IMR-90 (cell line): ENCODE measurements around the gene BPIFB2. TPM values are rescaled to one million over a fixed set of nuclear protein-coding genes. Genes with fewer than 3 reads are reported as not detected.

Source experiments
- ATAC-seq: fragments of 200-7000 bp; cut with Tn5 transposase; 2 replicates; pipeline ENCODE4 v1.9.1; 2020; ENCODE audit warnings: low read depth, mild to moderate bottlenecking, moderate library complexity
- BruUV-seq: library from RNA; stranded (reverse); fragments of 400-500 nt; replicated peaks from 2 replicates; lab custom pipeline; 2021; lab: Mats Ljungman, UMichigan
- CTCF ChIA-PET: fragments of 300-600 bp; formaldehyde crosslinking; extraction: SDS; loops from one replicate; lab custom pipeline; 2021; ENCODE audit warnings: antibody characterized with exemption; lab: Yijun Ruan, JAX
- POLR2A ChIA-PET: fragments of 300-600 bp; sonication (Branson Sonifier 250); formaldehyde crosslinking; loops from one replicate; lab custom pipeline; 2022; ENCODE audit warnings: antibody characterized with exemption; ENCODE audit not compliant: unreplicated experiment; lab: Charles Lee
- DNase-seq: peaks from one replicate; pipeline ENCODE4 v3.0.0; 2013
- H2AFZ ChIP-seq: replicated peaks from 2 replicates; pipeline ENCODE3; 2013; ENCODE audit warnings: low read length, mild to moderate bottlenecking; ENCODE audit not compliant: poor library complexity
- H2AK5ac ChIP-seq: 2 replicates; pipeline ENCODE4 v1.6.1; 2013; ENCODE audit warnings: low read depth, low read length, inconsistent platforms
- H2AK9ac ChIP-seq: replicated peaks from 2 replicates; pipeline ENCODE3; 2013; ENCODE audit warnings: mild to moderate bottlenecking, low read depth, low read length, moderate library complexity; ENCODE audit not compliant: poor library complexity
- H2BK120ac ChIP-seq: 2 replicates; pipeline ENCODE4 v1.6.1; 2013; ENCODE audit warnings: low read depth, low read length, inconsistent platforms
- H2BK15ac ChIP-seq: 3 replicates; pipeline ENCODE4 v1.6.1; 2013; ENCODE audit warnings: low read depth, low read length, inconsistent platforms
- H2BK20ac ChIP-seq: 2 replicates; pipeline ENCODE4 v1.6.1; 2013; ENCODE audit warnings: low read depth, mild to moderate bottlenecking, inconsistent platforms, low read length, moderate library complexity
- H2BK5ac ChIP-seq: 2 replicates; pipeline ENCODE4 v1.6.1; 2013; ENCODE audit warnings: mild to moderate bottlenecking, low read depth, low read length, inconsistent platforms; ENCODE audit not compliant: poor library complexity, severe bottlenecking
- H3K14ac ChIP-seq: replicated peaks from 2 replicates; pipeline ENCODE4 v1.6.1; 2013; ENCODE audit warnings: low read depth, low read length, inconsistent platforms
- H3K18ac ChIP-seq: 2 replicates; pipeline ENCODE4 v1.6.1; 2013; ENCODE audit warnings: low read depth, low read length, control low read depth
- H3K23ac ChIP-seq: 2 replicates; pipeline ENCODE4 v1.6.1; 2013; ENCODE audit warnings: low read depth, low read length, inconsistent platforms
- H3K27ac ChIP-seq: 2 replicates; pipeline ENCODE4 v1.5.1; 2013; ENCODE audit warnings: mild to moderate bottlenecking, control low read depth, low read length; ENCODE audit not compliant: insufficient read depth
- H3K27me3 ChIP-seq: 2 replicates; pipeline ENCODE4 v1.6.1; 2013; ENCODE audit warnings: low read length; ENCODE audit not compliant: control insufficient read depth, insufficient read depth
- H3K36me3 ChIP-seq: 2 replicates; pipeline ENCODE4 v1.6.1; 2013; ENCODE audit warnings: low read length, mixed read lengths; ENCODE audit not compliant: control insufficient read depth, insufficient read depth
- H3K4ac ChIP-seq: 2 replicates; pipeline ENCODE4 v1.6.1; 2013; ENCODE audit warnings: low read depth, low read length, inconsistent platforms
- H3K4me1 ChIP-seq: 2 replicates; pipeline ENCODE4 v1.6.1; 2013; ENCODE audit warnings: low read length, mixed read lengths; ENCODE audit not compliant: control insufficient read depth, insufficient read depth
- H3K4me2 ChIP-seq: 2 replicates; pipeline ENCODE4 v1.6.1; 2013; ENCODE audit warnings: low read depth, mild to moderate bottlenecking, control low read depth, low read length, moderate library complexity
- H3K4me3 ChIP-seq: 2 replicates; pipeline ENCODE4 v1.5.1; 2013; ENCODE audit warnings: low read depth, mild to moderate bottlenecking, control low read depth, low read length, moderate library complexity; ENCODE audit not compliant: insufficient read depth
- H3K56ac ChIP-seq: 2 replicates; pipeline ENCODE4 v1.6.1; 2013; ENCODE audit warnings: low read length, inconsistent platforms; ENCODE audit not compliant: insufficient read depth; ENCODE audit errors: extremely low read depth
- H3K79me1 ChIP-seq, 2 experiments: 2 replicates each; pipeline ENCODE4 v1.6.1; 2013; ENCODE audit warnings: low read length in 2 of 2, inconsistent platforms in 1 of 2, low read depth in 1 of 2
- H3K9ac ChIP-seq: 2 replicates; pipeline ENCODE4 v1.6.1; 2013; ENCODE audit warnings: low read depth, low read length, control low read depth
- H3K9me1 ChIP-seq: 2 replicates; pipeline ENCODE4 v1.6.1; 2013; ENCODE audit warnings: low read length, inconsistent platforms; ENCODE audit not compliant: insufficient read depth
- H3K9me3 ChIP-seq: 2 replicates; pipeline ENCODE4 v1.6.1; 2013; ENCODE audit warnings: low read length; ENCODE audit not compliant: control insufficient read depth, insufficient read depth
- H4K20me1 ChIP-seq: 2 replicates; pipeline ENCODE4 v1.6.1; 2013; ENCODE audit warnings: low read length, inconsistent platforms; ENCODE audit not compliant: insufficient read depth
- H4K5ac ChIP-seq: 2 replicates; pipeline ENCODE4 v1.6.1; 2013; ENCODE audit warnings: mild to moderate bottlenecking, low read depth, low read length, control low read depth
- H4K8ac ChIP-seq, 2 experiments: 2 replicates each; pipeline ENCODE4 v1.6.1; 2013; ENCODE audit warnings: low read depth in 2 of 2, low read length in 2 of 2, control low read depth in 1 of 2, inconsistent platforms in 1 of 2
- H4K91ac ChIP-seq: 2 replicates; pipeline ENCODE4 v1.6.1; 2013; ENCODE audit warnings: low read depth, low read length, inconsistent platforms; ENCODE audit not compliant: insufficient read depth
- FOS ChIP-seq: fragments of 150-350 bp; IDR thresholded peaks from 2 replicates; pipeline ENCODE4 v1.6.1; 2016; ENCODE audit warnings: low read depth, low read length
- MAZ ChIP-seq: IDR thresholded peaks from 2 replicates; pipeline ENCODE4 v1.6.1; 2012; ENCODE audit warnings: low read depth, mild to moderate bottlenecking, low read length, improper control_type of control experiment, moderate library complexity, borderline replicate concordance
- MXI1 ChIP-seq: IDR thresholded peaks from 2 replicates; pipeline ENCODE4 v1.6.1; 2012; ENCODE audit warnings: low read depth, mild to moderate bottlenecking, low read length, moderate library complexity, borderline replicate concordance
- NFE2L2 ChIP-seq: fragments of 150-350 bp; IDR thresholded peaks from 2 replicates; pipeline ENCODE4 v1.6.1; 2016; ENCODE audit warnings: low read depth, mild to moderate bottlenecking, low read length
- RAD21 ChIP-seq: IDR thresholded peaks from 2 replicates; pipeline ENCODE4 v1.6.1; 2012; ENCODE audit warnings: low read length, improper control_type of control experiment
- RCOR1 ChIP-seq: IDR thresholded peaks from 2 replicates; pipeline ENCODE4 v1.6.1; 2012; ENCODE audit warnings: mild to moderate bottlenecking, low read length, improper control_type of control experiment; ENCODE audit not compliant: insufficient replicate concordance
- SMC3 ChIP-seq: fragments of 150-350 bp; IDR thresholded peaks from 2 replicates; pipeline ENCODE4 v1.6.1; 2016; ENCODE audit warnings: low read depth, mild to moderate bottlenecking, antibody characterized with exemption, low read length, moderate library complexity
- WGBS, 2 experiments: methylation state at CpG; one replicate each; pipeline versions ENCODE4 v1.1.5 to v1.1.7; 2013; ENCODE audit warnings: missing lambda C conversion rate in 2 of 2; ENCODE audit not compliant: insufficient read length in 1 of 2; ENCODE audit errors: extremely low coverage in 2 of 2; 5-methylcytosine and 5-hydroxymethylcytosine counted together
- dilution Hi-C: fragments of 300-500 bp; cut with HindIII; formaldehyde crosslinking; loops from one replicate; pipeline ENCODE4 v1.14.3; 2018; ENCODE audit warnings: low sequenced_read_pairs; ENCODE audit not compliant: unreplicated experiment
- in situ Hi-C: fragments of 300-500 bp; cut with MboI; formaldehyde crosslinking; loops from 3 replicates; pipeline ENCODE4 v1.14.3; 2019; ENCODE audit warnings: low sequenced_read_pairs, inconsistent platforms, mixed read lengths
- intact Hi-C: fragments of 100-400 bp; cut with micrococcal nuclease; formaldehyde crosslinking; loops from 2 replicates; pipeline ENCODE4 v1.10.0; 2022
- polyA plus RNA-seq, 3 experiments: library from polyadenylated mRNA; depleted of rRNA; stranded (reverse); fragments of >200 nt; gene quantifications; 2 replicates each; pipeline ENCODE4 v1.2.3, GENCODE V29; 2012; ENCODE audit warnings: low replicate concordance in 1 of 3
- total RNA-seq: library from RNA; depleted of rRNA; stranded (reverse); fragments of >200 nt; gene quantifications from 2 replicates; pipeline ENCODE4 v1.2.3, GENCODE V29; 2012
- TF ChIP-seq, protein P1 (sequence below): fragments of 150-350 bp; IDR thresholded peaks from 2 replicates; pipeline ENCODE4 v1.6.1; 2017; ENCODE audit warnings: mild to moderate bottlenecking, antibody characterized with exemption, low read length, low read depth

BPIFB2 gene
- total and polyA plus RNA-seq, 2 of the 4 experiments (the other 2 are of a cell fraction) = not detected

DNA sequence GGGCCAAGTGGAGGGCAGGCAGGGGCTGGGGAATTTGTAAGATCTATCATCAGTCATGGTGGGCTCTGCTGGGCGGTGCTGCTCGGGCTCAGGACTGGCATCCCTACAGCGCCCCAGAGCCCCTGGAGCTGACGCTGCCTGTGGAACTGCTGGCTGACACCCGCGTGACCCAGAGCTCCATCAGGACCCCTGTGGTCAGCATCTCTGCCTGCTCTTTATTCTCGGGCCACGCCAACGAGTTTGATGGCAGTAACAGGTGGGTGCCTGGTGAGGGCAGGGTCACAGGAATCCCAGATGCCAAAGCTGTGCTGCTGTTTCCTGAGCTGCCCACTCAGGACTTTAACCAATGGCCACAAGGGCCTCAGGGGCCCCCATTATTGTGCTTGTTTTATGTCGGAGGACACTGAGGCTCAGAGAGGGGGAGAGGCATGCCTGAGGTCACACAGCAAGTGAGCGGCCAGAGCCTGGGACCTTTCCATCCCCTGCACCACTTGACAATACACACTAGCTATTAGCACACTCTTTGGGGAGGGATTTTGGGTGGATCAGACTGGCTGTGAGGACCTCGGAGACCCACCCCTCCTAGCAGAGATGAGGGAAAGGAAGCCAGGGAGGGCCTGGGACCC, 6.3 kb downstream of the BPIFB2 start (continued):
- no peak for TF ChIP-seq RCOR1
- TF ChIP-seq, protein P1, sequence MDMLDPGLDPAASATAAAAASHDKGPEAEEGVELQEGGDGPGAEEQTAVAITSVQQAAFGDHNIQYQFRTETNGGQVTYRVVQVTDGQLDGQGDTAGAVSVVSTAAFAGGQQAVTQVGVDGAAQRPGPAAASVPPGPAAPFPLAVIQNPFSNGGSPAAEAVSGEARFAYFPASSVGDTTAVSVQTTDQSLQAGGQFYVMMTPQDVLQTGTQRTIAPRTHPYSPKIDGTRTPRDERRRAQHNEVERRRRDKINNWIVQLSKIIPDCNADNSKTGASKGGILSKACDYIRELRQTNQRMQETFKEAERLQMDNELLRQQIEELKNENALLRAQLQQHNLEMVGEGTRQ = no peak

DNA sequence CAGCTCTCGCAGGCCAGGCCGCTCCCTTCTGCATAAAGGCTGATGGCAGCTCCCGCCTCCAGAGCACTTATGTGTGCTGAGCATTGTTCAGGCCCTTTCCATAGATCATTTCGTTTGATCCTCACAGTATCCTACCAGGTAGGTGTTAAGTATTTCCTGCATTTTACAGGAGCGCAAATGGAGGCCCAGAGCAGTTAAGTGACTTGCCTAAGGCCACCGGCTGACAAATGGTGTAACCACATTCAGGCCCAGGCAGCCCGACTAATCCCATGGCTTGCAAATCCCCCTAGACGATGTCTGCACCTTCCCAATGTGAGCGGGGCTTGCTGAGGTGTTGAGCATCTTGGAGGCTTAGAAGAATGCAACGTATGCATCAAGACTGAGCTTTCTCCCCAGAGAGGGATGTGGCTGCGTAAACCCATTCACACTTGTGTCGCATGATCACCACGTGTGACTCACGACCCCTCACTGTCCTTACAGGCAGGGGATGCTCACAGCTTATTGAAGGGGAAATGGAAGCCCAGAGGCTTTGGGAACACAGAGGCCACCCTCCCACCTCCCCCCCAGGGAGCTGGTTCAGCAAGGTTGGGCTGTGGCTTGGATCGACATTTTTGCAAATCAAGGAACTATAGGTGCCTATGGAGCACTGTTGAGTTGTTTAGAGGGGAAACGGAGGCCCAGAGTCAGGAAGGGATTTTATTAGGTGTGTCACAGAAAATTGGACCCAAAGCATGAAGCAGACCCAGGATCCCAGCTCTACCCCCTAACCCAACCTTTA, 7.0 kb downstream of the BPIFB2 start:
- Histone ChIP-seq H2AFZ (no peak overlapping the region), H4K5ac (no peak overlapping the region), H3K23ac (no peak overlapping the region), H3K14ac (no peak overlapping the region), H2BK5ac (no peak overlapping the region), H3K27me3 (peaks cover 14% of the 10 kb centered on the region), H3K4me3 (no peak overlapping the region), H4K20me1 (no peaks in the 10 kb centered on the region), H3K9me3 (no peaks in the 10 kb centered on the region), H3K9ac (no peak overlapping the region), H2BK15ac (no peak overlapping the region), H4K91ac (no peak overlapping the region), H3K4me2 (no peak overlapping the region), H2BK120ac (no peak overlapping the region), H3K9me1 (no peaks in the 10 kb centered on the region), H2AK9ac (no peak overlapping the region), H3K18ac (no peak overlapping the region), H4K8ac (no peak overlapping the region), H2BK20ac (no peak overlapping the region), H3K4ac (no peak overlapping the region), H3K56ac (no peak overlapping the region), H3K4me1 (no peaks in the 10 kb centered on the region), H3K27ac (no peak overlapping the region), H3K79me1 (no peaks in the 10 kb centered on the region), H2AK5ac (no peak overlapping the region), H3K36me3 (no peaks in the 10 kb centered on the region)
- no TSS peak for BruUV-seq
- ATAC-seq (no peak), DNase-seq (no peak)
- no peak for TF ChIP-seq RAD21
- no peak for TF ChIP-seq MAZ
- TF ChIP-seq FOS = no peak
- no peak for TF ChIP-seq NFE2L2
- TF ChIP-seq MXI1 = no peak
- no peak for TF ChIP-seq SMC3
- intact Hi-C loops (no loop called here), in situ Hi-C loops (no loop called here), dilution Hi-C loops (no loop called here)
- no CpG with 5 or more reads among the region's 16 CpGs for WGBS, 2 experiments
- POLR2A ChIA-PET = no interaction called here
- CTCF ChIA-PET = no interaction called here
